GF-D8 (cell line): ENCODE results near the gene TACR3.
"Not testable (repeated sequence)": the region's sequence is repeated elsewhere in the genome, so short reads cannot be mapped to it uniquely, and the experiment has no call there.

Experiments used
- DNase-seq: peaks from one replicate; lab custom pipeline; 2025; lab: John Stamatoyannopoulos, UW

TACR3 gene, protein sequence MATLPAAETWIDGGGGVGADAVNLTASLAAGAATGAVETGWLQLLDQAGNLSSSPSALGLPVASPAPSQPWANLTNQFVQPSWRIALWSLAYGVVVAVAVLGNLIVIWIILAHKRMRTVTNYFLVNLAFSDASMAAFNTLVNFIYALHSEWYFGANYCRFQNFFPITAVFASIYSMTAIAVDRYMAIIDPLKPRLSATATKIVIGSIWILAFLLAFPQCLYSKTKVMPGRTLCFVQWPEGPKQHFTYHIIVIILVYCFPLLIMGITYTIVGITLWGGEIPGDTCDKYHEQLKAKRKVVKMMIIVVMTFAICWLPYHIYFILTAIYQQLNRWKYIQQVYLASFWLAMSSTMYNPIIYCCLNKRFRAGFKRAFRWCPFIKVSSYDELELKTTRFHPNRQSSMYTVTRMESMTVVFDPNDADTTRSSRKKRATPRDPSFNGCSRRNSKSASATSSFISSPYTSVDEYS

DNA sequence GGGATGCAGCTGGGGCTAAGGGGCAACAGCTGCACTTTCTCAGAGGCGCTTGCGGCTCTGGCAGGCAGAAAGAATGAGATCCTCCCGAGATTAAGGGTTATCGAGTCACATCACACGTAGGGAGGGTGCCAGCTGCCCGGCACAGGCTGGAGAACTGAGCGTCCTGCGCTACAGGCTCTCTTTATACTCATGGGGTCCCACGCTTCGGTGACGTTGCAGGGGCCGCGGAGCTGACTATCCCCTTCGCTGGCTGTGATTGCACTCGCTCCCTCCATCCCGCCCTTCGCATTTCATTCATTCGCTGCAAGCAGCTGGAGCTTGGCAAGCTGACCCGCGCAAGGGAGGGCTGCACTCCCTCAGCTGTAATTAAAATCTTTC is at the start of gene TACR3:
TACR3 (minus strand) TSS at position 156 of the 378 bp plus-strand sequence. CDS start 310 bp downstream, outside the sequence.
- no peak for DNase-seq

DNA sequence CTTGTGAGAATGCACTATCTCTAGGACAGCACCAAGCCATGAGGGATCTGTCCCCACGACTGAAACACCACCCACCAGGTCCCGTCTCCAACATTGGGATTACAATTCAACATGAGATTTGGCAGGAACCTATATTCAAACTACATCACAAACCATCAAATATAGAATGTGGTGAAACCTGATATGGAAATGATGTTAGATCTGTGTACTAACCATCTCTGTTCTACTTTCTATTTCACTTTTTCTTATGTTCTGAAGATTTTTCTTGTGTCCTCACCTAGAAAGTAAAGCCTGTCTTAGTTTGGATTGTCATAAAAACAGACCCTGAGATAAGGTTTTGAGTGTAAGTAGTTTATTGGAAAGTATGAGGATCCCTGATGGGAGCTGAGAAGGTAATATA is 37.8 kb upstream of the TACR3 start:
- no peak for DNase-seq

DNA sequence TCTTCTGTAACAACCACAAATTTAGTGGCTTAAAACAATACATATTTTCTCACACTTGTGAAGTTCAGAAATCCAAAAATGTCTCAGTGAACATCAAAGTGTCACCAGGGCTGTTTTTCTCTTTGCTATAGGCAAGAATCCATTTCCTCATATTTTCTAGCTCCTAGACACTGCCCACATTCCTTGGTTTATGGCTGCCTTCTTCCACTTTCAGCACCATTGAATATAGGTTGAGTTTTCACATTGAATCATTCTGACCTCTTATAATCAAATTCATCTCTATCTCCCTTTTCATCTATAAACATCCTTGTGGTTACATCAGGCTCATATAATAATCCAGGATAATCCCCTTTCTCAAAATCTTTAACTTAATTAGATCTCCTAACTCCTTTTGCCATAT is 37.0 kb upstream of the TACR3 start:
- no peak for DNase-seq

DNA sequence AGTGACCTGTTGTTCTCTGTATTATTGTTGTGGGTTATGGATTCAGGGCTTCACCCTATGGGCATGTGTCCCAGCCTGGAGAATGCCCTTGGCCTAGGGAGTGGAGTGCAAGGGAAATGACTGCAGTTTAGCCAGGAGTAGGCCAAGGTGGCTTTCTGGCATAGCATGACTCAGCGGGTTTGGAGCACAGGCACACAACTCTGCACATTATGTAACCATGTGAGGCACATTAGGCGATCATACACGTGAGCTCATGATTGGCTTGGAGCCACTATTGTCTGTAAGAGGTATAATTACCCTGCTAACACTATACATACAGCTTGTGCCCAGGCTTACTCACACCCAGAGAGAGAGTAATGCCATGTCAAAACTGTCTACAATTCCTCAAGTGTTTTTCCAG is 35.1 kb upstream of the TACR3 start:
- no peak for DNase-seq

DNA sequence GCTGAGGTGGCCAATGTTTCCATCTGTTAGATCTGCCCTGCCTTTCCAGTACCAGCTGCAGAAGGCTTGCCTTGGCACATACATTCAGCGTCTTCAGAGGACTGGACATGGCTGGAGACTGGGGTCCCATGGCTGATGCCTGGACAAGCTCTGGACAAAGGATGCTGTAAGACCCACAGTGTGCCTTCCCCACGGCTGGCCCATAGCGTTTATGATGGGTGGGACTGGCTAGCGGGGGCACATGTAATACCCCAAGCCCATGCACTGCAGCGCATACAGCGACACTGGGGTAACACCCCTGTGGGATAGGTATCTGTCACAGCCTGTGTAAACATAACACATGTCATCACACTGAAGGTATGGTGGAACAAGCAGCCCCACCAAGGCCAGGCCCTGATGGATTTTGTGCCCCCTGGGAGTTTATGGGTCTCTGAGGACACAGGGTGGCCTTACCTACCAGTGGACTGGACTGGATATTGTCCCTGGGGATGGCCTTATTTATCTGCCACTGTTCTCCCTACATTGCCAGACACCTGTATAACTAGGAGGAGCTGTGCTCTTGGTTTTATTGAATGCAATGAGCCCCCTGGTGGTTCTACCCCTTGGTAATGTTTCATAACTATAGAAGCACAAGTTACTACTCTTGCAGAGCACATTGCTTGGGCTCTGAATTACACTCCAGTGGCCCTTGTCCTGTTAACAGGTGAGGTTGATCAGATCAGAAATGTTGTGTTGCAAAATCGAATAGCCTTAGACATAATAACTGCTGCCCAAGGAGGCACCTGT is 34.3 kb upstream of the TACR3 start:
- no peak for DNase-seq

DNA sequence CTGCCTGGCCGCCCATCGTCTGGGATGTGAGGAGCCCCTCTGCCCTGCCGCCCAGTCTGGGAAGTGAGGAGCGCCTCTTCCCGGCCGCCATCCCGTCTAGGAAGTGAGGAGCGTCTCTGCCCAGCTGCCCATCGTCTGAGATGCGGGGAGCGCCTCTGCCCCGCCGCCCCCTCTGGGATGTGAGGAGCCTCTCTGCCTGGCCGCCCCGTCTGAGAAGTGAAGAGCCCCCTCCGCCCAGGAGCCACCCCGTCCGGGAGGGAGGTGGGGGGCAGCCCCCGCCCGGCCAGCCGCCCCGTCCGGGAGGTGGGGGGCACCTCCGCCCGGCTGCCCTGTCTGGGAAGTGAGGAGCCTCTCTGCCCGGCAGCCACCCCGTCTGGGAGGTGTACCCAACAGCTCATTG is 3.4 kb upstream of the TACR3 start:
- DNase-seq: not testable (repeated sequence)

DNA sequence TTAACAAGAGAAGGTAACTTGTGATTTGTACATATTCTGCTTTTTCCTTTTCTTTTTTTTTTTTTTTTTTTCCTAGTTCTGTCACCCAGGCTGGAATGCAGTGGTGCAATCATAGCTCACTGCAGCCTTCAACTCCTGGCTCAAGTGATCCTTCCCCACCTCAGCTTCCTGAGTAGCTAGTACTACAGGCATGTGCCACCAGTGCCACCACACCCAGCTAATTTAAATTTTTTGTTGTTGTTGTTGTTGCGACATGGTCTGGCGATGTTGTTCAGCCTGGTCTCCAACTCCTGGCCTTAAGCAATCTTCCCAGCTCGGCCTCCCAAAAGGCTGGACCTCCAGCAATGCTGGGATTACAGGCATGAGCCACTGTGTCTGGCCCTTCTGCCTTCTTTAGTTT is 1.5 kb upstream of the TACR3 start:
- DNase-seq: no peak

DNA sequence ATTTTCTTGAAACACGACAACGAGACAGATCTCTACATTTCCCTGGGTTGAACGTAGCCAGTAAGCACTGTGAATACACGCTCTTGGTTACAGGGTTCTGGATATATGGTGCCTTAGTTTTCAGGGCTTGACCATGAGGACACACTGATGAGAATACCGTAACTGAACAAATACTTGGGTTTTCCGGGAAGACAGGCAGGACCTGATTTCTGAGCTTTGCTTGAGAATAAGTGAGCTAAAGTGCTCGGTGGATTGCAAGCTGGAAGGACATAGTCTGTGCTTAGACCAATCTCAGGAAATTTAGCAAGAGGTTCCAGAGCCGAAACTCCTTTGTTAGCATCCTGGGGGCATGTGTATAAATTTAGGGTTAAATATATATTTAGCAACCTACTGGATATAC is 876 bp upstream of the TACR3 start:
- no peak for DNase-seq

DNA sequence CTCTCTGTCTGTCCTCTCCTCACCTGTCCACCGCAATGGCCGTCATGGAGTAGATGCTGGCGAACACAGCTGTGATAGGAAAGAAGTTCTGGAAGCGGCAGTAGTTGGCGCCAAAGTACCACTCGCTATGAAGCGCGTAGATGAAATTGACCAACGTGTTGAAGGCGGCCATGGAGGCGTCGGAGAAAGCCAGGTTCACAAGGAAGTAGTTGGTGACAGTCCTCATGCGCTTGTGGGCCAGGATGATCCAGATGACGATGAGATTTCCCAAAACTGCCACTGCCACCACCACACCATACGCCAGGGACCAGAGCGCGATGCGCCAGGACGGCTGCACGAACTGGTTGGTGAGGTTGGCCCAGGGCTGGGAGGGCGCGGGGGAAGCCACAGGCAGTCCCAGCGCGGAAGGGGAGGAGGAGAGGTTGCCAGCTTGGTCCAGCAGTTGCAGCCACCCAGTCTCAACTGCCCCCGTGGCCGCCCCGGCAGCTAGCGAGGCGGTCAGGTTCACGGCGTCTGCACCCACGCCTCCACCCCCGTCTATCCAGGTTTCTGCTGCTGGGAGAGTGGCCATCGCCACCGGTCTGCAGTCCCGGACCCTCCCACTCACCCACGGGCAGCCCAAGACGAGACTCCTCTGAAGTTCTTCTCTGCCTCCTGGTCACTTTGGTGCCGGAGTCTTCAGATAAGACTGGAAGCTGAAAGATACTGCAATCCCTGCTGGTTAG is 518 bp downstream of the TACR3 start:
- DNase-seq: no peak

DNA sequence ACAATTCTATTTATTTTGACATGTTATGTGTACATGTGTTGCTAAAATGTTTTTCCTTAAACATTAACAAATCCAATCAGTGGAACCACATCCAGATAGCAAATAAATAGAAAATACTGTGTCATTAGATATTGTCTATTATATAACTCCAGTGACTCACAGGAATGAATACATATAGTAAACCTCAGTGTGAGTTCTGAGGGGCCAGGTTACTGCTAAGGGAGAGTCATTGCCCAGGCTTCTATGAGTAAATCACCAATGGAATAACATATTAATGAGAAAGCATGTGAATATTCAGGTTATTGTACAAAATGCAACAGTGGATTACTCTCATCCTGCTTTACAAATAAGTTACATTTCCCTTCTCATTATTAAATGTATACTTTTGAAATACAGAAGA is 27.2 kb downstream of the TACR3 start:
- no peak for DNase-seq

DNA sequence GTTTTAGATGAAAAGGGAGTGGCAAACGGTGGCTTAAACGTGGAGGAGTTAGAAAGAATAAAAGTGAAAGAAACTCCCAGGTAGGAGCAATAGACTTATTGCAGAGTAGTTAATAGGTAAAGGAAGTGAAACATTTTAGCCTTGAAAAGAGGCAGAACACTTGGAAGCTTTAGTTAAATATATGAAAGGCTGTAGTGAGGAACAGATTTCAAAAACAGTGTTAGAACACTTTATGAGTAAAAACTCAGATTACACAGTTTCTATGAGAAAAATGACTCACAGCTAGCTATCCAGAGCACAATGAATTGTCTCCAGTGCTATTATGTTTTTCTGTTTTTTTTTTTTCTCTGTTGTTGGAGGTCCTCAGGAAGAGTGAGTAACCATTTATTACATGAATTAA is 45.8 kb downstream of the TACR3 start:
- DNase-seq: no peak

DNA sequence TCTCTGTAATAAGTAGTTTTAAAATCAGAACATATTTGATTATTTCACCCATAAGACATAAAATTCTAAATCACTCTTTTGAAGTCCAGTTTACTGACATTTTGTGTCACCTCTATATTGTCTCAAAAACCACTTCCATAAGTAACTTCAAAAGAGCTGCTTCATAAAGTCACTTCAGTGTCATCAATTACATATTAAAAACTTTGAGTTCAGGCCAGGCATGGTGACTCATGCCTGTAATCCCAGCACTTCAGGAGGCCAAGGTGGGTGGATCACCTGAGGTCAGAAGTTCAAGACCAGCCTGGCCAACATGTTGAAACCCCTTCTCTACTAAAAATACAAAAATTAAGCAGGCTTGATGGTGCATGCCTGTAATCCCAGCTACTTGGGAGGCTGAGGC is 53.0 kb downstream of the TACR3 start:
- DNase-seq: not testable (repeated sequence)

DNA sequence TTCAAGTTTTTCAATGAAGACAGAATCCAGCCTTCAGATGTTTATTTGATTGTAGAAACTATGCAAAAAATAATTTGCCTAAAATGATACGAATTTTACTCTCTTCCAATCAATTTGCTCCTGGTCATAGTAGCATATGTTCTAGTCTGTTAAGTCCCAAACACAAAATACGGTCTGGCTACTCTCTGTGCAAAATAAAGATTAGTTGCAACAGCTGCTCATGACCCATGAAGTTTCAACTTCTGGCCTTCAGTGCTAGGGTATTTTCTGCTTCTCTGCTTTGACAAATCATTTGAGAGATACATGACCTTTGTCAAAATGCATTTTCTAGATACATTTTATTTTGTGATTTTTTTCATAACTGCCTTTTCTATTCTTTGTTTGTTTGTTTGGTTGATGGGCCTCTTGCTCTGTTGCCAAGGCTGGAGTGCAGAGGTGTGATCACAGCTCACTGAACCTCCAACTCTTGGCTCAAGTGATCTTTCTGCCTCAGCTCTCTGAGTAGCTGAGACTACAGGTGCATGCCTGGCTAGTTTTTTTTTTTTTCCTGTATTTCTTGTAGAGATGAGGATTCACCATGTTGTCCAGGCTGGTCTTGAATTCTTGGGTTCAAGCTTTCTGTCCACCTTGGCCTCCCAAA is 55.2 kb downstream of the TACR3 start:
- DNase-seq: no peak

DNA sequence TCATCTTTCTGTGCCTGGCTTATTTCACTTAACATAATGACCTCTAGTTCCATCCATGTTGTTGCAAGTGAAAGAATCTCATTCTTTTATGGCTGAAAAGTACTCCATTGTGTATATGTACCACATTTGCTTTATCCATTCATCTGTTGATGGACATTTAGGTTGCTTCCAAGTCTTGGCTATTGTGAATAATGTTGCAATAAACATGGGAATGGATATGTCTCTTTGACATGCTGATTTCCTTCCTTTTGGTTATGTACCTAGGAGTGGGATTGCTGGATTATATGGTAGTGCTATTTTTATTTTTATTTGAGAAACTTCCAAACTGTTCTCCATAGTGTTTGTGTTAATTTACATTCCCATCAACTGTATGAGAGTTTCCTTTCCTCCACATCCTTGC is 71.2 kb downstream of the TACR3 start:
- DNase-seq: no peak

DNA sequence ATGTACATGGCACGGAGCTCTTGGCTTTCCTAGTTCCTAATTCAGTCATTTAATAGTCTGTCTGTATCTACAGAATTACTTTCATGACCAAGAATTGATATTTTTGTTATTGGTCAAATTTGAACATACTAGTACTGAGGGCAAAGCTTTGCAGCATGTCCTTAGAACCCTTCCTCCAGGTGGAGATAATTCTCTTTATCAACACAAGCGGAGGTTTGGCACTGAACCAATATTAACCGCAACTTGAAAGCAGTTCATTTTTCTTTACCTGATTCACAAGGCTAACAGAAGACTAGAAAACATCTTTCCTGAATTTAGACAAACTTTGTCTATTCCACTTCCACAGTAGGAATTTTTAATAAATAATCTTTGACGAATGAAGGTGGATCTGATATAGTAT is 73.8 kb downstream of the TACR3 start:
- no peak for DNase-seq

DNA sequence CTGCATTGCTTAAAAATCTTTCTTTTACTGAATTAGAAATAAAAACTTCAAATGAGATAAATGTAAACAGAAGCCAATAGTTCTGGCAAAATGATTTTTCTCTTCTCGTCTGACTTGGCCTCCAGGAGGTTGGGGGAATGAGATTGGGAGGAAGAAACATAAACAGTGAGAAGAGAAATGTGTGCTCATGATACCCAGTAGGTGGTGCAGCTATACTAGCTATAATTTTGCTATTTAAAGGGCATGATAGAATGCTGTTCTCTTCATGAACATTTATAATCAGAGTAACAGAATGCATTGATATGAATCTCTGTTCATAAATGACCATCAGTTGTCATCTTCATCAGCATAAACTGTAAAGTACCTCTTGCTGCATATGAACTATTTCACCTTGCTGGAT is 85.5 kb downstream of the TACR3 start:
- DNase-seq: no peak

DNA sequence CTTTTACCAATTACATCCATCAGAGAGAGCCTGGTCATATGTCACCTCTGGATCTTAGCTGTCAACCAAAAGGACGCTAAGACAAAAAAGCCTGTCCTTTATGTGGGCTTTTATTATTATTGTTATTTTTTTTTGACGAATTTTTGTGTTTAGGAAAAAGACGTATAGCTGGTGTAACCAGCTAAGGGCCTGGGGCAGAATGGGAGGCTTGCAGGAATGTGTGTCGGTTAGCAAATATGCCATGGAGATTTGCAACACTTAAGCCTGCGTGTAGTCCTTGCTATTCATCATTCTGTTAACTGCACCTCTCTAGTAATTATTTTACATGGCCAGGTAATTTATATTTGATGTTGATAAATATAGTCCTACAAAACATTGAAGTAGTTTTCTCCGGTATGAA is 93.5 kb downstream of the TACR3 start:
- DNase-seq: no peak

DNA sequence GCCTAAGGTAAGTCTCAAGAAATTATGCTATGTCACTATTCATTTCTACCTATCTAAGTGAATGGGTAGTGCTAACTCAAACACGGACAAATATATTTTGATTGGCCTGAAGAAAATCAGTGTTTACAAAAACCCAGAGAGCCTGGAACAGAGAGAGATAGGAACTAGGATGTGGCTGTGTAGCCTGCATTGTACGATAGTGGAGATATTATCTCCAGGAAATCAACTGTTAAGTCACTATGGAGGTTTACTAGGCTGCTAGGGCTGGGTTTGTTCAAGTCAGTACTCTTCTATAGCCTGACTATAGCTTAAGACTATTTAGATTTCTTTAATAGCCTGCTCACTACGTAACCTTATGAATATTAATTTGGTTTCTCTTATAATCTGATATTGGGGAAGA is 127.9 kb downstream of the TACR3 start:
- no peak for DNase-seq

DNA sequence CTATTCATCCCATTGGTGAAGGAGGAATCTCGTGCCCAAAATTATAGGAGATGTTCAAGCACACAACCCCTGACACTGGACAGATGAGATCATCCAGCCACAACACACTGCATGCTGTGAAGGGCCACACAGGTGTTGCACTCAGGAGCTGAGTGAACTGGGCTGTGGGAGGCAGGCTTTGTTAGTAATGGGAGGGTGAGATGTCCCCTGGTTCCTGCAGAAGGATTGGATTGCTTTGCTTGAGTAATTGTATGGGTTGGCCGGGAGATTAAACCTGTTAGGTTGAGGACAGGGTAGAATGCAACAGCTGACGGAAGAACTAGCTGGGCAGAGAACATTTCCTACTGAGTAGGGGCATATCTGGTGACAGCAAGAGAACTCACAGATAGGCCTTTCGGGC is 152.2 kb downstream of the TACR3 start:
- no peak for DNase-seq

DNA sequence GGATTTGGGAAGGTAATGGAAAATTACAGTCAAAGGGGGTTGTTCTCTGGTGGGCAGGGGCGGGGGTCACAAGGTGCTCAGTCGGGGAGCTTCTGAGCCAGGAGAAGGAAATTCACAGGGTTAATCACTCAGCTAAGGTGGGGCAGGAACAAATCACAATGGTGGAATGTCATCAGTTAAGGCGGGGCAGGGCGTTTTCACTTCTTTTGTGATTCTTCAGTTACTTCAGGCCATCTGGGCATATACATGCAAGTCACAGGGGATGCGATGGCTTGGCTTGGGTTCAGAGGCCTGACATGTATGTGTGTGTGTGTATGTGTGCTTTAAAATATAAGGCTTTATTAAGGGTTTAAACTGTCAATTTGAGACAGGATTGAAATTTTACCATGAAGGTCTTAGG is 160.6 kb downstream of the TACR3 start:
- not testable (repeated sequence) for DNase-seq
